HepG2 (cell line): ENCODE data around the gene TFF2. TPM values are rescaled to one million over a fixed set of nuclear protein-coding genes. Genes with fewer than 3 reads are reported as not detected.

Experiments used
- ATAC-seq: fragments of 200-7000 bp; cut with Tn5 transposase; 3 replicates; pipeline ENCODE4 v1.9.1; 2020; ENCODE audit warnings: mild to moderate bottlenecking, moderate library complexity
- BruUV-seq: library from RNA; stranded (reverse); fragments of 400-500 nt; replicated peaks from 2 replicates; lab custom pipeline; 2021; lab: Mats Ljungman, UMichigan
- CTCF ChIA-PET: fragments of 300-600 bp; formaldehyde crosslinking; extraction: SDS; loops from one replicate; lab custom pipeline; 2021; ENCODE audit warnings: low total read pairs, inconsistent platforms, low intra/inter-chr PET ratio; lab: Yijun Ruan, JAX
- POLR2A ChIA-PET: fragments of 350-600 bp; sonication (Branson Sonifier 250); formaldehyde crosslinking; loops from one replicate; lab custom pipeline; 2020; ENCODE audit warnings: antibody characterized with exemption, inconsistent platforms; lab: Yijun Ruan, JAX
- DNase-seq: peaks from one replicate; pipeline ENCODE4 v3.0.0-alpha.2; 2015; ENCODE audit warnings: low spot score
- FAIRE-seq: peaks from 3 replicates; lab custom pipeline; 2011; peaks lifted over from hg19 to GRCh38; lab: Jason Lieb, UNC
- H2AFZ ChIP-seq: one replicate; pipeline ENCODE4 v1.6.1; 2011; ENCODE audit warnings: low read length, inconsistent platforms
- H3K27ac ChIP-seq: fragments of 300-600 bp; 3 replicates; pipeline ENCODE4 v1.8.0; 2011; ENCODE audit warnings: mixed run types, mild to moderate bottlenecking, mixed read lengths, low read length, inconsistent platforms; ENCODE audit not compliant: insufficient read depth; ENCODE audit errors: extremely low read length
- H3K27me3 ChIP-seq, 2 experiments: fragments of 200-600 bp in 1 of 2; 2 replicates in 1 of 2; 3 replicates in 1 of 2; pipeline versions ENCODE4 v1.6.0 to v1.8.0; 2011; ENCODE audit warnings: low read length in 2 of 2, mild to moderate bottlenecking in 2 of 2, moderate library complexity in 2 of 2, inconsistent platforms in 1 of 2; ENCODE audit not compliant: insufficient read depth in 2 of 2, control insufficient read depth in 1 of 2
- H3K36me3 ChIP-seq, 2 experiments: fragments of 200-600 bp in 1 of 2; replicated peaks in 1 of 2; 2 replicates in 1 of 2; 3 replicates in 1 of 2; pipeline versions ENCODE4 v1.5.1 to v1.8.0; 2011; ENCODE audit warnings: low read length in 2 of 2, inconsistent platforms in 1 of 2; ENCODE audit not compliant: insufficient read depth in 2 of 2, control insufficient read depth in 1 of 2
- H3K4me1 ChIP-seq: 2 replicates; pipeline ENCODE4 v1.5.1; 2012; ENCODE audit warnings: low read length, inconsistent platforms; ENCODE audit not compliant: insufficient read depth
- H3K4me2 ChIP-seq: 2 replicates; pipeline ENCODE4 v1.6.0; 2011; ENCODE audit warnings: low read depth, low read length, inconsistent platforms
- H3K4me3 ChIP-seq, 3 experiments: fragments of 200-600 bp in 1 of 3; sonication (generic), shearing (Covaris generic) in 1 of 3; replicated peaks in 1 of 3; 2 replicates each; pipeline ENCODE4 v1.5.1; 2011 to 2016; ENCODE audit warnings: low read length in 3 of 3, inconsistent platforms in 2 of 3, low read depth in 2 of 3, mild to moderate bottlenecking in 2 of 3, control low read depth in 1 of 3, mixed read lengths in 1 of 3; ENCODE audit not compliant: insufficient read depth in 1 of 3
- H3K79me2 ChIP-seq: one replicate; pipeline ENCODE4 v1.6.1; 2011; ENCODE audit warnings: low read length, inconsistent platforms; ENCODE audit not compliant: insufficient read depth
- H3K9ac ChIP-seq: 2 replicates; pipeline ENCODE4 v1.6.0; 2011; ENCODE audit warnings: mild to moderate bottlenecking, low read depth, low read length, inconsistent platforms; ENCODE audit not compliant: insufficient read depth
- H3K9me3 ChIP-seq: 2 replicates; pipeline ENCODE4 v1.5.1; 2012; ENCODE audit warnings: mild to moderate bottlenecking, low read length
- H4K20me1 ChIP-seq: 2 replicates; pipeline ENCODE4 v1.6.0; 2011; ENCODE audit warnings: inconsistent platforms, mild to moderate bottlenecking, low read length, moderate library complexity; ENCODE audit not compliant: insufficient read depth
- ATAD3A ChIP-seq: sonication (generic); formaldehyde crosslinking; IDR thresholded peaks from 2 replicates; pipeline ENCODE4 v1.4.0; 2020; ENCODE audit warnings: missing genetic modification reagents
- DR1 ChIP-seq: sonication (generic); formaldehyde crosslinking; IDR thresholded peaks from 2 replicates; pipeline ENCODE4 v1.8.0; 2021; ENCODE audit warnings: mild to moderate bottlenecking, missing genetic modification reagents, inconsistent platforms
- FIP1L1 ChIP-seq: fragments of 200-400 bp; formaldehyde crosslinking; IDR thresholded peaks from 2 replicates; pipeline ENCODE4 v1.6.1; 2018; ENCODE audit warnings: low read depth, mild to moderate bottlenecking, low read length, moderate library complexity, borderline replicate concordance; ENCODE audit not compliant: insufficient read depth
- FOXK1 ChIP-seq: sonication (generic); formaldehyde crosslinking; IDR thresholded peaks from 2 replicates; pipeline ENCODE4 v1.4.0; 2020; ENCODE audit warnings: low read depth, missing genetic modification reagents, borderline replicate concordance
- GATAD2A ChIP-seq: IDR thresholded peaks from 2 replicates; pipeline ENCODE4 v1.6.1; 2016
- MZF1 ChIP-seq: sonication (generic); formaldehyde crosslinking; IDR thresholded peaks from 2 replicates; pipeline ENCODE4 v1.8.1; 2023; ENCODE audit warnings: mild to moderate bottlenecking, missing genetic modification reagents, borderline replicate concordance
- NBN ChIP-seq: fragments of 450-650 bp; conservative IDR thresholded peaks from 2 replicates; pipeline ENCODE4 v1.6.1; 2017
- ZZZ3 ChIP-seq: sonication (generic); formaldehyde crosslinking; IDR thresholded peaks from 2 replicates; pipeline ENCODE4 v1.4.0; 2020; ENCODE audit warnings: missing genetic modification reagents, mild to moderate bottlenecking, borderline replicate concordance
- WGBS: methylation state at CpG from one replicate; pipeline ENCODE4 v1.1.6; 2017; ENCODE audit warnings: low lambda C conversion rate; 5-methylcytosine and 5-hydroxymethylcytosine counted together
- in situ Hi-C: cut with HindIII; loops from 2 replicates; pipeline ENCODE4 v1.10.0; 2017; ENCODE audit warnings: low pct_unique_long_range_greater_than_20kb; ENCODE audit not compliant: extremely low pct_ligation_motif_present
- intact Hi-C: fragments of 100-400 bp; cut with micrococcal nuclease; formaldehyde crosslinking; loops from one replicate; pipeline ENCODE4 v1.10.0; 2022; ENCODE audit not compliant: unreplicated experiment
- polyA plus RNA-seq, 8 experiments: library from polyadenylated mRNA; depleted of rRNA in 3 of 8; stranded (reverse) in 7 of 8; unstranded in 1 of 8; fragments of >200 nt; fragmentation: Illumina TruSeq in 4 of 8; extraction: Trizol in 4 of 8; gene quantifications; 2 replicates each; pipeline versions ENCODE4 v1.2.1 to v1.2.3, GENCODE V29; 2011 to 2016; ENCODE audit warnings: low read depth in 4 of 8, missing spikeins in 1 of 8, mixed read lengths in 1 of 8; ENCODE audit not compliant: insufficient read depth in 1 of 8
- total RNA-seq, 5 experiments: library from RNA; depleted of rRNA; stranded (reverse); fragments of >200 nt; fragmentation: Illumina TruSeq; extraction: Trizol; gene quantifications; 2 replicates each; pipeline ENCODE4 v1.2.3, GENCODE V29; 2016; ENCODE audit warnings: low read depth in 1 of 5
- TF ChIP-seq, protein P1 (sequence below): IDR thresholded peaks from 2 replicates; pipeline ENCODE4 v1.4.0; 2020; ENCODE audit warnings: mild to moderate bottlenecking, missing genetic modification reagents
- TF ChIP-seq, protein P2 (sequence below): sonication (generic); formaldehyde crosslinking; IDR thresholded peaks from 2 replicates; pipeline ENCODE4 v1.5.0; 2020; ENCODE audit warnings: mild to moderate bottlenecking, missing genetic modification reagents
- TF ChIP-seq, protein P3 (sequence below): IDR thresholded peaks from 2 replicates; pipeline ENCODE4 v1.6.1; 2012; ENCODE audit warnings: low read depth, low read length, improper control_type of control experiment
- TF ChIP-seq, protein P4 (sequence below): IDR thresholded peaks from 2 replicates; pipeline ENCODE4 v1.6.1; 2016

The TFF2 gene
- total and polyA plus RNA-seq, 2 of the 13 experiments (the other 11 are each of a cell fraction or from before 2014, with no cell fraction given) = 1.5 TPM; not detected in 1

DNA sequence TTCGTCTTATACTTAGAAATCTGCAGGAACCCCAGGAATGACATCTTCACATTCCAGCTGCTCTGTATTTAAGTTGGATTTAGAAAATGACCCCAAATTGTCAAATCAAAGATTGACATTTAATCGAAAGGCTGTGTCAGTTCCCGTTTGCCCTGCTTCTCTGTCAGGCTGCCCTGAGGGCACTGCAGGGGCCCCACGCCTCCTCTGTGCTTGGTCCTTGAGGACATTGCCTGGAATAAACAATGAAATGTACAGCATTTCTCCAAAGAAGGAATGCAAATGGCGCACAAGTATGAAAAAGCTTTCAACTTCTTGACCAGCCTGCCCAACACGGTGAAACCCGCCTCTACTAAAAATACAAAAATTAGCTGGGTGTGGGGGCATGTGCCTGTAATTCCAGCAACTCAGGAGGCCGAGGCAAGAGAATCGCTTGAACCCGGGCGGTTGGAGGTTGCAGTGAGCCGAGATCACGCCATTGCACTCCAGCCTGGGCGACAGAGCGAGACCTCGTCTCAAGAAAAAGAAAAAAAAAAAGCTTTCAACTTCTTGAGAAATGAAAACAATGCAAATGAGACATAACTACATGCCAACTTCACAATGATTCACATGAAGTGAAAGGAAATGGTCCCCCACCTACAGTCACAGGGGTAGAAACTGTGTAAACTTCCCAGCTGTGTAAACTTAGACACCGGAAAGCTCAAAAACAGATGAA is 42.1 kb upstream of the TFF2 start:
- H3K4me2 ChIP-seq = no peak overlapping the region; the same call in 1 of the 2 replicates
- 85% methylated on average over 17 of the region's 17 CpGs for WGBS
- no peak overlapping the region for H3K27ac ChIP-seq
- TF ChIP-seq, protein P1, sequence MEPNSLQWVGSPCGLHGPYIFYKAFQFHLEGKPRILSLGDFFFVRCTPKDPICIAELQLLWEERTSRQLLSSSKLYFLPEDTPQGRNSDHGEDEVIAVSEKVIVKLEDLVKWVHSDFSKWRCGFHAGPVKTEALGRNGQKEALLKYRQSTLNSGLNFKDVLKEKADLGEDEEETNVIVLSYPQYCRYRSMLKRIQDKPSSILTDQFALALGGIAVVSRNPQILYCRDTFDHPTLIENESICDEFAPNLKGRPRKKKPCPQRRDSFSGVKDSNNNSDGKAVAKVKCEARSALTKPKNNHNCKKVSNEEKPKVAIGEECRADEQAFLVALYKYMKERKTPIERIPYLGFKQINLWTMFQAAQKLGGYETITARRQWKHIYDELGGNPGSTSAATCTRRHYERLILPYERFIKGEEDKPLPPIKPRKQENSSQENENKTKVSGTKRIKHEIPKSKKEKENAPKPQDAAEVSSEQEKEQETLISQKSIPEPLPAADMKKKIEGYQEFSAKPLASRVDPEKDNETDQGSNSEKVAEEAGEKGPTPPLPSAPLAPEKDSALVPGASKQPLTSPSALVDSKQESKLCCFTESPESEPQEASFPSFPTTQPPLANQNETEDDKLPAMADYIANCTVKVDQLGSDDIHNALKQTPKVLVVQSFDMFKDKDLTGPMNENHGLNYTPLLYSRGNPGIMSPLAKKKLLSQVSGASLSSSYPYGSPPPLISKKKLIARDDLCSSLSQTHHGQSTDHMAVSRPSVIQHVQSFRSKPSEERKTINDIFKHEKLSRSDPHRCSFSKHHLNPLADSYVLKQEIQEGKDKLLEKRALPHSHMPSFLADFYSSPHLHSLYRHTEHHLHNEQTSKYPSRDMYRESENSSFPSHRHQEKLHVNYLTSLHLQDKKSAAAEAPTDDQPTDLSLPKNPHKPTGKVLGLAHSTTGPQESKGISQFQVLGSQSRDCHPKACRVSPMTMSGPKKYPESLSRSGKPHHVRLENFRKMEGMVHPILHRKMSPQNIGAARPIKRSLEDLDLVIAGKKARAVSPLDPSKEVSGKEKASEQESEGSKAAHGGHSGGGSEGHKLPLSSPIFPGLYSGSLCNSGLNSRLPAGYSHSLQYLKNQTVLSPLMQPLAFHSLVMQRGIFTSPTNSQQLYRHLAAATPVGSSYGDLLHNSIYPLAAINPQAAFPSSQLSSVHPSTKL (CRISPR knock-in tag) = peak; percentile 71
- TF ChIP-seq FOXK1 (CRISPR knock-in tag) (peak; percentile 36; the same call in 1 of the 2 replicates), DR1 (CRISPR knock-in tag) (no peak), NBN (no peak), GATAD2A (CRISPR knock-in tag) (peak; percentile 55; the same call in 1 of the 2 replicates), FIP1L1 (no peak), MZF1 (CRISPR knock-in tag) (no peak), ZZZ3 (CRISPR knock-in tag) (no peak), ATAD3A (CRISPR knock-in tag) (no peak)
- TF ChIP-seq, protein P2, sequence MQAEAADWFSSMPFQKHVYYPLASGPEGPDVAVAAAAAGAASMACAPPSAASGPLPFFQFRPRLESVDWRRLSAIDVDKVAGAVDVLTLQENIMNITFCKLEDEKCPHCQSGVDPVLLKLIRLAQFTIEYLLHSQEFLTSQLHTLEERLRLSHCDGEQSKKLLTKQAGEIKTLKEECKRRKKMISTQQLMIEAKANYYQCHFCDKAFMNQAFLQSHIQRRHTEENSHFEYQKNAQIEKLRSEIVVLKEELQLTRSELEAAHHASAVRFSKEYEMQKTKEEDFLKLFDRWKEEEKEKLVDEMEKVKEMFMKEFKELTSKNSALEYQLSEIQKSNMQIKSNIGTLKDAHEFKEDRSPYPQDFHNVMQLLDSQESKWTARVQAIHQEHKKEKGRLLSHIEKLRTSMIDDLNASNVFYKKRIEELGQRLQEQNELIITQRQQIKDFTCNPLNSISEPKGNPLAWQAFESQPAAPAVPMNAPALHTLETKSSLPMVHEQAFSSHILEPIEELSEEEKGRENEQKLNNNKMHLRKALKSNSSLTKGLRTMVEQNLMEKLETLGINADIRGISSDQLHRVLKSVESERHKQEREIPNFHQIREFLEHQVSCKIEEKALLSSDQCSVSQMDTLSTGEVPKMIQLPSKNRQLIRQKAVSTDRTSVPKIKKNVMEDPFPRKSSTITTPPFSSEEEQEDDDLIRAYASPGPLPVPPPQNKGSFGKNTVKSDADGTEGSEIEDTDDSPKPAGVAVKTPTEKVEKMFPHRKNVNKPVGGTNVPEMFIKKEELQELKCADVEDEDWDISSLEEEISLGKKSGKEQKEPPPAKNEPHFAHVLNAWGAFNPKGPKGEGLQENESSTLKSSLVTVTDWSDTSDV (CRISPR knock-in tag) = no peak
- TF ChIP-seq, protein P3, sequence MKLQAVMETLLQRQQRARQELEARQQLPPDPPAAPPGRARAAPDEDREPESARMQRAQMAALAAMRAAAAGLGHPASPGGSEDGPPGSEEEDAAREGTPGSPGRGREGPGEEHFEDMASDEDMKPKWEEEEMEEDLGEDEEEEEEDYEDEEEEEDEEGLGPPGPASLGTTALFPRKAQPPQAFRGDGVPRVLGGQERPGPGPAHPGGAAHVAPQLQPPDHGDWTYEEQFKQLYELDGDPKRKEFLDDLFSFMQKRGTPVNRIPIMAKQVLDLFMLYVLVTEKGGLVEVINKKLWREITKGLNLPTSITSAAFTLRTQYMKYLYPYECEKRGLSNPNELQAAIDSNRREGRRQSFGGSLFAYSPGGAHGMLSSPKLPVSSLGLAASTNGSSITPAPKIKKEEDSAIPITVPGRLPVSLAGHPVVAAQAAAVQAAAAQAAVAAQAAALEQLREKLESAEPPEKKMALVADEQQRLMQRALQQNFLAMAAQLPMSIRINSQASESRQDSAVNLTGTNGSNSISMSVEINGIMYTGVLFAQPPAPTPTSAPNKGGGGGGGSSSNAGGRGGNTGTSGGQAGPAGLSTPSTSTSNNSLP = no peak
- TF ChIP-seq, protein P4, sequence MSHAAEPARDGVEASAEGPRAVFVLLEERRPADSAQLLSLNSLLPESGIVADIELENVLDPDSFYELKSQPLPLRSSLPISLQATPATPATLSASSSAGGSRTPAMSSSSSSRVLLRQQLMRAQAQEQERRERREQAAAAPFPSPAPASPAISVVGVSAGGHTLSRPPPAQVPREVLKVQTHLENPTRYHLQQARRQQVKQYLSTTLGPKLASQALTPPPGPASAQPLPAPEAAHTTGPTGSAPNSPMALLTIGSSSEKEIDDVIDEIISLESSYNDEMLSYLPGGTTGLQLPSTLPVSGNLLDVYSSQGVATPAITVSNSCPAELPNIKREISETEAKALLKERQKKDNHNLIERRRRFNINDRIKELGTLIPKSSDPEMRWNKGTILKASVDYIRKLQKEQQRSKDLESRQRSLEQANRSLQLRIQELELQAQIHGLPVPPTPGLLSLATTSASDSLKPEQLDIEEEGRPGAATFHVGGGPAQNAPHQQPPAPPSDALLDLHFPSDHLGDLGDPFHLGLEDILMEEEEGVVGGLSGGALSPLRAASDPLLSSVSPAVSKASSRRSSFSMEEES (CRISPR knock-in tag) = peak; percentile 60; the same call in 1 of the 2 replicates

More for the DNA sequence above, 42.1 kb upstream of the TFF2 start:
- no peaks in the 10 kb centered on the region; a peak in 1 of 5 replicates for H3K27me3 ChIP-seq
- intact Hi-C loops = no loop called here
- no peak overlapping the region for H3K4me3 ChIP-seq
- FAIRE-seq (no peak), ATAC-seq (no peak), DNase-seq (peak; percentile 23)
- H3K79me2 ChIP-seq = no peaks in the 10 kb centered on the region
- in situ Hi-C loops = no loop called here
- no peak overlapping the region for H3K9ac ChIP-seq
- BruUV-seq = no TSS peak
- ChIA-PET CTCF (no interaction called here), POLR2A (no interaction called here)
- peaks cover 59% of the 10 kb centered on the region for H3K4me1 ChIP-seq
- no peaks in the 10 kb centered on the region for H4K20me1 ChIP-seq
- no peaks in the 10 kb centered on the region for H3K36me3 ChIP-seq
- H3K9me3 ChIP-seq = no peaks in the 10 kb centered on the region
- no peak overlapping the region for H2AFZ ChIP-seq
